PFSK-1 (cell line): Measurements from ENCODE around the gene MOK.

Experiments
- FOXP2 ChIP-seq: optimal IDR thresholded peaks from 2 replicates; pipeline ENCODE3; 2011; ENCODE audit warnings: borderline replicate concordance, control low read depth, inconsistent platforms; ENCODE audit not compliant: insufficient read depth; ENCODE audit errors: extremely low read length, extremely low read depth
- POLR2AphosphoS5 ChIP-seq: IDR thresholded peaks from 2 replicates; pipeline ENCODE4 v1.6.1; 2012; ENCODE audit warnings: low read depth, mild to moderate bottlenecking, control low read depth, low read length, moderate library complexity
- SIN3A ChIP-seq: IDR thresholded peaks from 2 replicates; pipeline ENCODE4 v1.6.1; 2012; ENCODE audit warnings: mild to moderate bottlenecking, low read length, moderate library complexity, borderline replicate concordance; ENCODE audit not compliant: insufficient read depth
- TAF1 ChIP-seq: IDR thresholded peaks from 2 replicates; pipeline ENCODE4 v1.6.1; 2012; ENCODE audit warnings: low read length, control low read depth, borderline replicate concordance; ENCODE audit not compliant: insufficient read depth
- TF ChIP-seq, protein P1 (sequence below), 2 experiments: IDR thresholded peaks; 2 replicates each; pipeline versions ENCODE4 v1.6.1 to v1.8.0; 2011 to 2012; ENCODE audit warnings: low read depth in 2 of 2, low read length in 2 of 2, control low read depth in 1 of 2, inconsistent platforms in 1 of 2, mild to moderate bottlenecking in 1 of 2, moderate library complexity in 1 of 2; ENCODE audit not compliant: insufficient read depth in 1 of 2

MOK gene

DNA sequence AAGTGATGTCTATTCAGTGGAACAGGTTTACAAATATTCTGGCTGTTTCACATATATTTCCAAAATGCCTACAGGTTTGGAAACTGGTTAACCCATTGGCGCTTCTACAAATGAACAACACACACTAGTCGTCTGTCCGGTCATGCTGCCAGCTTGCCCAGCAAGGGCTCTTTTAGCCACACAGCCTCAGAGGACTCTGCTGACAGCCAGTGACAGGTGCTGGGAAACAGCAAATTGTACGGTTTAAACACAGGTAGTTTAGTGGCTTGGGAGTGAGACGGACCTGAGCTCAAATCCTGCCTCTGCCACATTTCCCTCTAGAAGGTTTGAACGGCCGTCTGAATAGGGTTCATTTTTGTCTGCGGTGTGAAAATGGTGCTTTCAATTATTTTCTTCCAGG is 53.8 kb downstream of the MOK start:
- TF ChIP-seq, protein P1, sequence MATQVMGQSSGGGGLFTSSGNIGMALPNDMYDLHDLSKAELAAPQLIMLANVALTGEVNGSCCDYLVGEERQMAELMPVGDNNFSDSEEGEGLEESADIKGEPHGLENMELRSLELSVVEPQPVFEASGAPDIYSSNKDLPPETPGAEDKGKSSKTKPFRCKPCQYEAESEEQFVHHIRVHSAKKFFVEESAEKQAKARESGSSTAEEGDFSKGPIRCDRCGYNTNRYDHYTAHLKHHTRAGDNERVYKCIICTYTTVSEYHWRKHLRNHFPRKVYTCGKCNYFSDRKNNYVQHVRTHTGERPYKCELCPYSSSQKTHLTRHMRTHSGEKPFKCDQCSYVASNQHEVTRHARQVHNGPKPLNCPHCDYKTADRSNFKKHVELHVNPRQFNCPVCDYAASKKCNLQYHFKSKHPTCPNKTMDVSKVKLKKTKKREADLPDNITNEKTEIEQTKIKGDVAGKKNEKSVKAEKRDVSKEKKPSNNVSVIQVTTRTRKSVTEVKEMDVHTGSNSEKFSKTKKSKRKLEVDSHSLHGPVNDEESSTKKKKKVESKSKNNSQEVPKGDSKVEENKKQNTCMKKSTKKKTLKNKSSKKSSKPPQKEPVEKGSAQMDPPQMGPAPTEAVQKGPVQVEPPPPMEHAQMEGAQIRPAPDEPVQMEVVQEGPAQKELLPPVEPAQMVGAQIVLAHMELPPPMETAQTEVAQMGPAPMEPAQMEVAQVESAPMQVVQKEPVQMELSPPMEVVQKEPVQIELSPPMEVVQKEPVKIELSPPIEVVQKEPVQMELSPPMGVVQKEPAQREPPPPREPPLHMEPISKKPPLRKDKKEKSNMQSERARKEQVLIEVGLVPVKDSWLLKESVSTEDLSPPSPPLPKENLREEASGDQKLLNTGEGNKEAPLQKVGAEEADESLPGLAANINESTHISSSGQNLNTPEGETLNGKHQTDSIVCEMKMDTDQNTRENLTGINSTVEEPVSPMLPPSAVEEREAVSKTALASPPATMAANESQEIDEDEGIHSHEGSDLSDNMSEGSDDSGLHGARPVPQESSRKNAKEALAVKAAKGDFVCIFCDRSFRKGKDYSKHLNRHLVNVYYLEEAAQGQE (IDR thresholded peaks at IDR 0.05; ENCODE audit: insufficient read depth in 1 of 2, low read depth in 2 of 2, low read length in 2 of 2) = no peak
- TF ChIP-seq POLR2AphosphoS5 = no peak
- no peak for TF ChIP-seq TAF1
- TF ChIP-seq SIN3A = no peak
- no peak for TF ChIP-seq FOXP2

DNA sequence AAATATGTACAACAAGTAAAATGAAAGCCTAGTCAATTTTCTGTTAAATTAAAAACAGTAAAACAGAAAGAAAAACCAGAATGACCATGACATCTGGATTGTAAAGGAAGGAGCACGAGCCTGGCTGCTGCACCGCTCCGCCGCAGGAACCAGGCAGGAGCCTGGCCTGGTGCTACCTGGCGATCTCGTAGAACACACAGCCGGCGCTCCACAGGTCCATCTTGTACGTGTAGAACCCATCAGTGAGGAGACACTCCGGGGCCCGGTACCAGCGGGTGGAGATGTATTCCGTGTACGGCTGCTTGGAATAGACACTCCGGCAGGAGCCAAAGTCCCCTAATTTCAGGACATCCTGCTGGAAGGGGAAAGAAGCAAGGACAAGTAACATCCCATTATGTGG is 54.3 kb downstream of the MOK start:
- TF ChIP-seq SIN3A (no peak), POLR2AphosphoS5 (no peak), FOXP2 (no peak), TAF1 (no peak)
- TF ChIP-seq, protein P1 (IDR thresholded peaks at IDR 0.05; ENCODE audit: insufficient read depth in 1 of 2, low read depth in 2 of 2, low read length in 2 of 2) = no peak

DNA sequence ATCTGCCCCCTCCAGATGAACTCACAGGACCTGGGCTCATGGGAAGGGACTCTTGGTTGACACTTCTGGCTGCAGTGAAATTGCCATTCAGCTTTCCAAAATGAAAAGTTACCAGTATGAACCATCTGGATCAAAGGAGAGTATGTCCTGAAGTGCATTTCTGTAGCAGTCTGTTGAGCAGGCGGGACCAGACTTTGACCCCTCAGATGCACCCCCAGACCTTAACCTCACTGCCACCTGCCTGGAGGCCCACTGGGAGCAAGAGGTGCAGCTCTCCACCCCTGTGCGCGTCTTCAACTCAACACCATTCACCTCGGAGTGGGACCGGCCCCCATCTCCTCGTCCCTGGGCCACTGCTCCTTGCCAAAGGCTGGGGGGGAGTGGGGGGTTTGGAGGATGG is 55.0 kb downstream of the MOK start:
- TF ChIP-seq SIN3A (no peak), POLR2AphosphoS5 (no peak), TAF1 (no peak), FOXP2 (no peak)
- TF ChIP-seq, protein P1 (IDR thresholded peaks at IDR 0.05; ENCODE audit: insufficient read depth in 1 of 2, low read depth in 2 of 2, low read length in 2 of 2) = no peak

DNA sequence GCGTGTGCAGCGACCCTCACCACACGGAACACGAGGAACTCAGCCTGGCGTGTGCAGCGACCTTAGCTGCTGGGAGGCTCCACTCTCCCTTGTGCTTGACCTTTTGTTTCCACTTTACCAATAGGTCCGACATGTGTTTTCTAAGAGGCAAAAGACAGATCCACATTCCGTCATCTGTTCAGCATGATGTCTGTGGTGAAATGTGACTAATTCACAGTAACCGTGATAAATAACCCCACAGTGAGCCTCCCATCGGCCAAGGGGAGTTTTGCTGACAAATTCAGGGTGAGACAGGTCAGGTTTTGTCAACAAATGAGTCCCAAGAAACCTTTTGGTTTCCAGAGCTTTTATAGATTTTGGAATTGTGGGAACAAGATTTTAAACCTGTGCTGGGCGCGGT is 55.9 kb downstream of the MOK start:
- no peak for TF ChIP-seq POLR2AphosphoS5
- TF ChIP-seq, protein P1 (IDR thresholded peaks at IDR 0.05; ENCODE audit: insufficient read depth in 1 of 2, low read depth in 2 of 2, low read length in 2 of 2) = no peak
- no peak for TF ChIP-seq FOXP2
- no peak for TF ChIP-seq TAF1
- no peak for TF ChIP-seq SIN3A

DNA sequence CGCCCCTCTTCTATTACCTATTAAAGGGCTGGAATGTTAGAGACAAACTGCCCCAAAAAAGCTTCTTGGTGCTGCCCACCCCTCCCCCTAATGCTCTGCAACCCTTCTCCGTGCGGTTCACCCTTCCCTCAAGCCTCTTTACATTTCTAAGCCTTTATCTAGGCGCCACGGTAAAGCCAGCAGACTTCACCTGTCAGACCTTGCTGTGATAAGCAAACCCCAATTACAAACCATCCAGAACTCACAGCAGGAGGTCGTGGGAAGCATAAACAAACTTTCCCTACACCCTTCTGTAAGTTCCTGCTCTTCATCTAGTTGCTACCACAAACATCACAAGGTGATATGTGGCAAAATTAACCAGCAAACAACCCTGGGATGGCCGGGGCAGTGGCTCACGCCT is 56.8 kb downstream of the MOK start:
- no peak for TF ChIP-seq TAF1

DNA sequence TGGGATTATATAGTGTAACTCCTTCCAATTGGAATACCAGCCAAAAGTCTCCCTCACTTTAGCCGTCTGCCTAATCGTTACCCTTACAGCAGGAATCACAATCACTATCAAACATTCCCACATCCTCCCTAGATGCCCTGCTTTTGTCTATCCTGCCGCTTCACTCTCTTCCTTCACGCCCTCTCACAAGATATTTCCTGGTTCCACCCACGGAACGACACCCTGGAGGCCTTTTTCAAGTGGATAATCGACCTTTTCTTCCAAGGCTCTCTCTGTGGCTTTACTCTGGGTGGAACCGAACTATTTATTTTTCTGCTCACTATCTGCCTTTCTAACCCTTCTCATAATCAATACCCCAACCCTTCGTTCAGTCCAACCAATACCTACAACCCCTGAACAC is 58.9 kb downstream of the MOK start:
- TF ChIP-seq SIN3A = no peak
- no peak for TF ChIP-seq FOXP2
- TF ChIP-seq, protein P1 (IDR thresholded peaks at IDR 0.05; ENCODE audit: insufficient read depth in 1 of 2, low read depth in 2 of 2, low read length in 2 of 2) = no peak
- no peak for TF ChIP-seq TAF1
- TF ChIP-seq POLR2AphosphoS5 = no peak
